ENCODE measurements around the gene SHISAL2A. TPM values are rescaled to one million over a fixed set of nuclear protein-coding genes. Genes with fewer than 3 reads are reported as not detected.

SHISAL2A gene
- total and polyA plus RNA-seq, 2 of the 13 experiments (the other 11 are each of a cell fraction or from before 2014, with no cell fraction given), result not detected

DNA sequence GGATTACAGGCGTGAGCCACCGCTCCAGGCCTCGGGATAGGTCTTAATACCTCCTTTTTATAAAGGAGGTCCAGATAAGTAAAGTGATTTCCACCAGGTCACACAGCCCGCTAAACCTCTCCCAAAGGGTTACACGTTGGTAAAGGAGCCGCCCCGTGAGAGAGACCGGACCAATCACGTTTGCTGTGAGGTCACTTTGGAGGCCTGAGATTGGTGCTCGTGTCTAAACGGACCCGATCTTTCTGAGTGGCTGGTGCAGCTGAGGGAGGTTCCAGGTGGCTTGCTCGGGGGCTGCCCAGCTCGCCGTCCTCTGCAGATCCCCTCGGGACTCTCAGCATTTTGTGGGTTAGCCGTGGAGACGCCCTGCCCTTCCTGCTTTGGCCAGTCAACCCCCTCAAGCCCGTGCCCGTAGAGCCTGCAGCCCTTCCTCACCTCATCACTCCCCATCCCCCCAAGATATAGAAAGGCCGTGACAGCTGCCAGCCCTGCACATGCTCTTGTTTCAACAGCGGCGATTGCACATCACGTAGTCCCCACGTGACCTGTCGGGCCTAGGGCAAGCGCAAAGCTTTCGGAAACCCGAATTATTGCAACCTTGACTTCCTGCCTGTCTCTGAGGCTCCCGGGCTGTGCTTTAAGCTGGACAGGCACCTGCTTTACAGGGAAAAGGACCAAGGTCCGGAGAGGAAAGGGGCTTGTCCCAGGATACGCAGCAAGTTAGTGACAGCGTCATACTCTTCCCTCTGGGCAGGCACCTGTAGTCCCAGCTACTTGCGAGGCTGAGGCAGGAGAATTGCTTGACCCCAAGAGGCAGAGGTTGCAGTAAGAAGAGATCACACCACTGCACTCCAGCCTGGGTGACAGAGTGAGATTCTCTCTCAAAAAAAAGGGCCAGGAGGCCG, 70.2 kb downstream of the SHISAL2A start (continued):
- TF ChIP-seq, protein P1, sequence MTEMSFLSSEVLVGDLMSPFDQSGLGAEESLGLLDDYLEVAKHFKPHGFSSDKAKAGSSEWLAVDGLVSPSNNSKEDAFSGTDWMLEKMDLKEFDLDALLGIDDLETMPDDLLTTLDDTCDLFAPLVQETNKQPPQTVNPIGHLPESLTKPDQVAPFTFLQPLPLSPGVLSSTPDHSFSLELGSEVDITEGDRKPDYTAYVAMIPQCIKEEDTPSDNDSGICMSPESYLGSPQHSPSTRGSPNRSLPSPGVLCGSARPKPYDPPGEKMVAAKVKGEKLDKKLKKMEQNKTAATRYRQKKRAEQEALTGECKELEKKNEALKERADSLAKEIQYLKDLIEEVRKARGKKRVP (CRISPR knock-in tag; IDR thresholded peaks at IDR 0.05), result peak in 1 of 2 experiments; percentile 90; a peak in 2 of 4 replicates
- TF ChIP-seq, protein P2, sequence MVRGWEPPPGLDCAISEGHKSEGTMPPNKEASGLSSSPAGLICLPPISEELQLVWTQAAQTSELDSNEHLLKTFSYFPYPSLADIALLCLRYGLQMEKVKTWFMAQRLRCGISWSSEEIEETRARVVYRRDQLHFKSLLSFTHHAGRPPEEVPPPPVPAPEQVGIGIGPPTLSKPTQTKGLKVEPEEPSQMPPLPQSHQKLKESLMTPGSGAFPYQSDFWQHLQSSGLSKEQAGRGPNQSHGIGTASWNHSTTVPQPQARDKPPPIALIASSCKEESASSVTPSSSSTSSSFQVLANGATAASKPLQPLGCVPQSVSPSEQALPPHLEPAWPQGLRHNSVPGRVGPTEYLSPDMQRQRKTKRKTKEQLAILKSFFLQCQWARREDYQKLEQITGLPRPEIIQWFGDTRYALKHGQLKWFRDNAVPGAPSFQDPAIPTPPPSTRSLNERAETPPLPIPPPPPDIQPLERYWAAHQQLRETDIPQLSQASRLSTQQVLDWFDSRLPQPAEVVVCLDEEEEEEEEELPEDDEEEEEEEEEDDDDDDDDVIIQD (CRISPR knock-in tag; IDR thresholded peaks at IDR 0.05; ENCODE audit: low read depth), result peak; percentile 45; the same call in 1 of the 2 replicates
- TF ChIP-seq TBX3 (IDR thresholded peaks at IDR 0.05; ENCODE audit: borderline replicate concordance) (peak; percentile 63; the same call in 1 of the 2 replicates), MXD4 (CRISPR knock-in tag; IDR thresholded peaks at IDR 0.05) (peak; percentile 96), RBM39 (IDR thresholded peaks at IDR 0.05; ENCODE audit: low read depth, low read length, poor library complexity, severe bottlenecking) (peak; percentile 29), ZNF20 (CRISPR knock-in tag; IDR thresholded peaks at IDR 0.05) (no peak), CENPT (CRISPR knock-in tag; IDR thresholded peaks at IDR 0.05; ENCODE audit: low read depth) (no peak), SMARCC2 (IDR thresholded peaks at IDR 0.05) (no peak), PPARG (CRISPR knock-in tag; conservative IDR thresholded peaks at IDR 0.05) (no peak), ZFY (CRISPR knock-in tag; IDR thresholded peaks at IDR 0.05) (peak; percentile 92), ZNF569 (CRISPR knock-in tag; IDR thresholded peaks at IDR 0.05; ENCODE audit: borderline replicate concordance) (peak; percentile 54; the same call in 1 of the 2 replicates), XRCC5 (optimal IDR thresholded peaks at IDR 0.05; ENCODE audit: low read length) (peak; percentile 17), RXRA (CRISPR knock-in tag; IDR thresholded peaks at IDR 0.05) (peak; percentile 71), SOX5 (CRISPR knock-in tag; IDR thresholded peaks at IDR 0.05; ENCODE audit: borderline replicate concordance) (peak; percentile 44; the same call in 1 of the 2 replicates), ZKSCAN5 (CRISPR knock-in tag; IDR thresholded peaks at IDR 0.05) (no peak), ZNF772 (CRISPR knock-in tag; IDR thresholded peaks at IDR 0.05) (peak; percentile 91), ZNF282 (IDR thresholded peaks at IDR 0.05; ENCODE audit: partially characterized antibody) (no peak), RAD51 (IDR thresholded peaks at IDR 0.05; ENCODE audit: borderline replicate concordance) (peak; percentile 81), ZNF570 (CRISPR knock-in tag; IDR thresholded peaks at IDR 0.05; ENCODE audit: borderline replicate concordance) (0 out of 2 replicates have a peak, but pooled peaks have one; percentile 57), CBX1 (IDR thresholded peaks at IDR 0.05; ENCODE audit: low read depth) (no peak), SETDB1 (CRISPR knock-in tag; IDR thresholded peaks at IDR 0.05; ENCODE audit: borderline replicate concordance) (no peak)
- TF ChIP-seq, protein P3, sequence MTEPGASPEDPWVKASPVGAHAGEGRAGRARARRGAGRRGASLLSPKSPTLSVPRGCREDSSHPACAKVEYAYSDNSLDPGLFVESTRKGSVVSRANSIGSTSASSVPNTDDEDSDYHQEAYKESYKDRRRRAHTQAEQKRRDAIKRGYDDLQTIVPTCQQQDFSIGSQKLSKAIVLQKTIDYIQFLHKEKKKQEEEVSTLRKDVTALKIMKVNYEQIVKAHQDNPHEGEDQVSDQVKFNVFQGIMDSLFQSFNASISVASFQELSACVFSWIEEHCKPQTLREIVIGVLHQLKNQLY (CRISPR knock-in tag; IDR thresholded peaks at IDR 0.05), result peak; percentile 97
- TF ChIP-seq, protein P4, sequence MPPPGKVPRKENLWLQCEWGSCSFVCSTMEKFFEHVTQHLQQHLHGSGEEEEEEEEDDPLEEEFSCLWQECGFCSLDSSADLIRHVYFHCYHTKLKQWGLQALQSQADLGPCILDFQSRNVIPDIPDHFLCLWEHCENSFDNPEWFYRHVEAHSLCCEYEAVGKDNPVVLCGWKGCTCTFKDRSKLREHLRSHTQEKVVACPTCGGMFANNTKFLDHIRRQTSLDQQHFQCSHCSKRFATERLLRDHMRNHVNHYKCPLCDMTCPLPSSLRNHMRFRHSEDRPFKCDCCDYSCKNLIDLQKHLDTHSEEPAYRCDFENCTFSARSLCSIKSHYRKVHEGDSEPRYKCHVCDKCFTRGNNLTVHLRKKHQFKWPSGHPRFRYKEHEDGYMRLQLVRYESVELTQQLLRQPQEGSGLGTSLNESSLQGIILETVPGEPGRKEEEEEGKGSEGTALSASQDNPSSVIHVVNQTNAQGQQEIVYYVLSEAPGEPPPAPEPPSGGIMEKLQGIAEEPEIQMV (CRISPR knock-in tag; IDR thresholded peaks at IDR 0.05; ENCODE audit: low read depth), result peak; percentile 70; the same call in 1 of the 2 replicates
- TF ChIP-seq, protein P5, sequence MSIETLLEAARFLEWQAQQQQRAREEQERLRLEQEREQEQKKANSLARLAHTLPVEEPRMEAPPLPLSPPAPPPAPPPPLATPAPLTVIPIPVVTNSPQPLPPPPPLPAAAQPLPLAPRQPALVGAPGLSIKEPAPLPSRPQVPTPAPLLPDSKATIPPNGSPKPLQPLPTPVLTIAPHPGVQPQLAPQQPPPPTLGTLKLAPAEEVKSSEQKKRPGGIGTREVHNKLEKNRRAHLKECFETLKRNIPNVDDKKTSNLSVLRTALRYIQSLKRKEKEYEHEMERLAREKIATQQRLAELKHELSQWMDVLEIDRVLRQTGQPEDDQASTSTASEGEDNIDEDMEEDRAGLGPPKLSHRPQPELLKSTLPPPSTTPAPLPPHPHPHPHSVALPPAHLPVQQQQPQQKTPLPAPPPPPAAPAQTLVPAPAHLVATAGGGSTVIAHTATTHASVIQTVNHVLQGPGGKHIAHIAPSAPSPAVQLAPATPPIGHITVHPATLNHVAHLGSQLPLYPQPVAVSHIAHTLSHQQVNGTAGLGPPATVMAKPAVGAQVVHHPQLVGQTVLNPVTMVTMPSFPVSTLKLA (IDR thresholded peaks at IDR 0.05), result peak; percentile 90

All from HepG2 (cell line).